HG02798 (cell line): Measurements from ENCODE around the gene GAST.
"Not testable (repeated sequence)": the region's sequence is repeated elsewhere in the genome, so short reads cannot be mapped to it uniquely, and the experiment has no call there.

Experiments
- ATAC-seq: cut with Tn5 transposase; IDR thresholded peaks from one replicate; pipeline ENCODE4 v1.9.1; 2021; ENCODE audit warnings: mild to moderate bottlenecking; ENCODE audit not compliant: unreplicated experiment, poor library complexity

Gene GAST

GRCh38 chr17:41711669-41712400 lies at the start of gene GAST:
TSS of gene GAST (plus strand) at chr17:41712331. CDS start at chr17:41715437, 3,106 bp downstream.
- no peak for ATAC-seq

GRCh38 chr17:41663451-41664171 lies 48.5 kb upstream of the GAST start:
- ATAC-seq: no peak

- no peak for ATAC-seq
Observed at GRCh38 chr17:41664172-41664457, 48.0 kb upstream of the GAST start.

GRCh38 chr17:41664587-41665565 lies 47.3 kb upstream of the GAST start:
- no peak for ATAC-seq

- ATAC-seq: peak; percentile 72
Observed at GRCh38 chr17:41665566-41666236, 46.4 kb upstream of the GAST start.

- ATAC-seq: peak; percentile 34
Observed at GRCh38 chr17:41666237-41666641, 45.9 kb upstream of the GAST start.

- ATAC-seq: peak; percentile 52
Observed at GRCh38 chr17:41666708-41667279, 45.3 kb upstream of the GAST start.

GRCh38 chr17:41667280-41668041 lies 44.7 kb upstream of the GAST start:
- no peak for ATAC-seq

GRCh38 chr17:41672153-41672552 lies 40.0 kb upstream of the GAST start:
- no peak for ATAC-seq

GRCh38 chr17:41675157-41676057 lies 36.7 kb upstream of the GAST start:
- ATAC-seq: not testable (repeated sequence)

- ATAC-seq: no peak
Observed at GRCh38 chr17:41676058-41676419, 36.1 kb upstream of the GAST start.

- peak; percentile 29 for ATAC-seq
Observed at GRCh38 chr17:41678411-41678906, 33.7 kb upstream of the GAST start.

GRCh38 chr17:41678907-41679739 lies 33.0 kb upstream of the GAST start:
- ATAC-seq: peak; percentile 63

GRCh38 chr17:41679740-41680425 lies 32.2 kb upstream of the GAST start:
- no peak for ATAC-seq

- no peak for ATAC-seq
Observed at GRCh38 chr17:41680426-41681040, 31.6 kb upstream of the GAST start.

- ATAC-seq: no peak
Observed at GRCh38 chr17:41681776-41682175, 30.4 kb upstream of the GAST start.
